ENCODE results near the gene ZNF747.

Gene ZNF747

GRCh38 chr16:30534368-30535105 lies at the start of gene ZNF747:
Gene ZNF747 (minus strand): TSS chr16:30534858. CDS start chr16:30534679, 179 bp downstream.
- peak; percentile 94 for DNase-seq (ENCODE audit: low spot score)

- DNase-seq (ENCODE audit: low spot score) = no peak
Observed at GRCh38 chr16:30582611-30583340, 48.1 kb upstream of the ZNF747 start.

- DNase-seq (ENCODE audit: low spot score) = no peak
Observed at GRCh38 chr16:30581457-30581856, 46.8 kb upstream of the ZNF747 start.

GRCh38 chr16:30574678-30575077 lies 40.0 kb upstream of the ZNF747 start:
- no peak for DNase-seq (ENCODE audit: low spot score)

GRCh38 chr16:30571445-30572322 lies 37.0 kb upstream of the ZNF747 start, which contains the start of gene ZNF688:
Gene ZNF688 (minus strand): TSS chr16:30571714. CDS start chr16:30571629, 85 bp downstream.
- DNase-seq (ENCODE audit: low spot score) = peak; percentile 99

- DNase-seq (ENCODE audit: low spot score) = no peak
Observed at GRCh38 chr16:30570636-30571444, 36.2 kb upstream of the ZNF747 start.

- DNase-seq (ENCODE audit: low spot score) = no peak
Observed at GRCh38 chr16:30569746-30570635, 35.3 kb upstream of the ZNF747 start.

GRCh38 chr16:30569281-30569680 lies 34.6 kb upstream of the ZNF747 start:
- no peak for DNase-seq (ENCODE audit: low spot score)

- no peak for DNase-seq (ENCODE audit: low spot score)
Observed at GRCh38 chr16:30567991-30568638, 33.5 kb upstream of the ZNF747 start.

GRCh38 chr16:30567160-30567990 lies 32.7 kb upstream of the ZNF747 start:
- no peak for DNase-seq (ENCODE audit: low spot score)

- no peak for DNase-seq (ENCODE audit: low spot score)
Observed at GRCh38 chr16:30566531-30566930, 31.9 kb upstream of the ZNF747 start.

GRCh38 chr16:30565984-30566383 lies 31.3 kb upstream of the ZNF747 start:
- no peak for DNase-seq (ENCODE audit: low spot score)

GRCh38 chr16:30565526-30565925 lies 30.9 kb upstream of the ZNF747 start:
- DNase-seq (ENCODE audit: low spot score) = no peak

- no peak for DNase-seq (ENCODE audit: low spot score)
Observed at GRCh38 chr16:30562021-30562420, 27.4 kb upstream of the ZNF747 start.

GRCh38 chr16:30561089-30561816 lies 26.6 kb upstream of the ZNF747 start:
- no peak for DNase-seq (ENCODE audit: low spot score)

GRCh38 chr16:30559690-30560089 lies 25.0 kb upstream of the ZNF747 start:
- no peak for DNase-seq (ENCODE audit: low spot score)

- no peak for DNase-seq (ENCODE audit: low spot score)
Observed at GRCh38 chr16:30558789-30559377, 24.2 kb upstream of the ZNF747 start.
